Testis (tissue), 2 donors: Measurements from ENCODE around the gene SASH1.

Experiments
- POLR2A ChIP-seq: fragments of 450-650 bp; IDR thresholded peaks from one replicate; pipeline ENCODE4 v1.6.1; 2017; ENCODE audit warnings: antibody characterized with exemption, mild to moderate bottlenecking, moderate library complexity
- TF ChIP-seq, protein P1 (sequence below), 3 experiments: fragments of 450-650 bp in 2 of 3; fragments of 200-600 bp in 1 of 3; sonication (generic) in 1 of 3; IDR thresholded peaks; one replicate each; pipeline ENCODE4 v1.5.1; 2016 to 2019; ENCODE audit warnings: antibody characterized with exemption in 3 of 3, mild to moderate bottlenecking in 2 of 3, moderate library complexity in 1 of 3

DNA sequence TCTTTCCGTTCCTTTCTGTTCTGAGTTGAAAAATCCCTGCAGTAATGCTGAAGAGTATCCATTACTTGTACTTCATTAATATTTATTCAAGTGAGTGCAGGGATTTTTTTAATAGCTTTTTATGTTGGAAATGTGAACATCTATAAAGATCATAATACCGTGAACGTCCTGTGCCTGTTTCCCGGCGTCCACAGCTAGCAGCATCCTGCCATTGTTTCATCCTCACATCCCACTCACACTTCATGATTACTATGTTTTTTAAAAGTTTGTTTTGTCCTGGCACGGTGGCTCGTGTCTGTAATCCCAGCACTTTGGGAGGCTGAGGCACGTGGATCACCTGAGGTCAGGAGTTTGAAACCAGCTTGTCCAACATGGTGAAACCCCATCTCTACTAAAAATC, 54.3 kb downstream of the SASH1 start:
- TF ChIP-seq, protein P1, sequence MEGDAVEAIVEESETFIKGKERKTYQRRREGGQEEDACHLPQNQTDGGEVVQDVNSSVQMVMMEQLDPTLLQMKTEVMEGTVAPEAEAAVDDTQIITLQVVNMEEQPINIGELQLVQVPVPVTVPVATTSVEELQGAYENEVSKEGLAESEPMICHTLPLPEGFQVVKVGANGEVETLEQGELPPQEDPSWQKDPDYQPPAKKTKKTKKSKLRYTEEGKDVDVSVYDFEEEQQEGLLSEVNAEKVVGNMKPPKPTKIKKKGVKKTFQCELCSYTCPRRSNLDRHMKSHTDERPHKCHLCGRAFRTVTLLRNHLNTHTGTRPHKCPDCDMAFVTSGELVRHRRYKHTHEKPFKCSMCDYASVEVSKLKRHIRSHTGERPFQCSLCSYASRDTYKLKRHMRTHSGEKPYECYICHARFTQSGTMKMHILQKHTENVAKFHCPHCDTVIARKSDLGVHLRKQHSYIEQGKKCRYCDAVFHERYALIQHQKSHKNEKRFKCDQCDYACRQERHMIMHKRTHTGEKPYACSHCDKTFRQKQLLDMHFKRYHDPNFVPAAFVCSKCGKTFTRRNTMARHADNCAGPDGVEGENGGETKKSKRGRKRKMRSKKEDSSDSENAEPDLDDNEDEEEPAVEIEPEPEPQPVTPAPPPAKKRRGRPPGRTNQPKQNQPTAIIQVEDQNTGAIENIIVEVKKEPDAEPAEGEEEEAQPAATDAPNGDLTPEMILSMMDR (IDR thresholded peaks at IDR 0.05): no peak
- no peak for TF ChIP-seq POLR2A
